SU-DHL-6 (cell line): ENCODE data around the gene LRRC71.

Experiments
- EZH2phosphoT487 ChIP-seq: fragments of 200-600 bp; sonication (generic), shearing (Covaris generic); conservative IDR thresholded peaks from 2 replicates; pipeline ENCODE4 v1.6.1; 2018; ENCODE audit warnings: mild to moderate bottlenecking, antibody characterized with exemption, low read length, moderate library complexity, mixed read lengths
- TF ChIP-seq, protein P1 (sequence below): fragments of 200-600 bp; sonication (generic); IDR thresholded peaks from one replicate; pipeline ENCODE4 v1.5.1; 2017; ENCODE audit warnings: antibody characterized with exemption, mild to moderate bottlenecking, low read length, moderate library complexity; ENCODE audit not compliant: insufficient read depth, poor library complexity, severe bottlenecking

DNA sequence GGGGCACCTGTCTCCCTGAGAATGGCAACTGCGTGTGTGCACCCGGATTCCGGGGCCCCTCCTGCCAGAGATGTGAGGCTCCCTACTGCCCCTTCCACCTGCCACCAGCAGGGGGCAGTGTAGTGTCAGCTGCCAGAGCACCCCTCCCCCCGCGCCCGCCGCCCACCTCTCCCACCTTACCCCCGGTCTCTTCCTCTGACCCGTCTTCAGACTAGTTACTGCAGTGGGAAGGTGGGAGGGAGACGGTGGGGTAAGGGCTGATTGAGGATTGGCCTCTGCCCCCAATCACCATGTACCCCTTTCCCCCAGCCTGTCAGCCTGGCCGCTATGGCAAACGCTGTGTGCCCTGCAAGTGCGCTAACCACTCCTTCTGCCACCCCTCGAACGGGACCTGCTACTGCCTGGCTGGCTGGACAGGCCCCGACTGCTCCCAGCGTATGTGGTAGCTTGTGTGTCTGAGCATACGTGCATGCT is 10.1 kb upstream of the LRRC71 start:
- TF ChIP-seq, protein P1, sequence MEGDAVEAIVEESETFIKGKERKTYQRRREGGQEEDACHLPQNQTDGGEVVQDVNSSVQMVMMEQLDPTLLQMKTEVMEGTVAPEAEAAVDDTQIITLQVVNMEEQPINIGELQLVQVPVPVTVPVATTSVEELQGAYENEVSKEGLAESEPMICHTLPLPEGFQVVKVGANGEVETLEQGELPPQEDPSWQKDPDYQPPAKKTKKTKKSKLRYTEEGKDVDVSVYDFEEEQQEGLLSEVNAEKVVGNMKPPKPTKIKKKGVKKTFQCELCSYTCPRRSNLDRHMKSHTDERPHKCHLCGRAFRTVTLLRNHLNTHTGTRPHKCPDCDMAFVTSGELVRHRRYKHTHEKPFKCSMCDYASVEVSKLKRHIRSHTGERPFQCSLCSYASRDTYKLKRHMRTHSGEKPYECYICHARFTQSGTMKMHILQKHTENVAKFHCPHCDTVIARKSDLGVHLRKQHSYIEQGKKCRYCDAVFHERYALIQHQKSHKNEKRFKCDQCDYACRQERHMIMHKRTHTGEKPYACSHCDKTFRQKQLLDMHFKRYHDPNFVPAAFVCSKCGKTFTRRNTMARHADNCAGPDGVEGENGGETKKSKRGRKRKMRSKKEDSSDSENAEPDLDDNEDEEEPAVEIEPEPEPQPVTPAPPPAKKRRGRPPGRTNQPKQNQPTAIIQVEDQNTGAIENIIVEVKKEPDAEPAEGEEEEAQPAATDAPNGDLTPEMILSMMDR: peak; percentile 85
- TF ChIP-seq EZH2phosphoT487: no peak
